CD4-positive, alpha-beta T cell treated with Interleukin-4 for 4 hours (primary cell): ENCODE measurements around the gene MRPS5.

Experiments used
- DNase-seq: peaks from one replicate; pipeline ENCODE4 v3.0.0-alpha.2; 2020

MRPS5 gene

DNA sequence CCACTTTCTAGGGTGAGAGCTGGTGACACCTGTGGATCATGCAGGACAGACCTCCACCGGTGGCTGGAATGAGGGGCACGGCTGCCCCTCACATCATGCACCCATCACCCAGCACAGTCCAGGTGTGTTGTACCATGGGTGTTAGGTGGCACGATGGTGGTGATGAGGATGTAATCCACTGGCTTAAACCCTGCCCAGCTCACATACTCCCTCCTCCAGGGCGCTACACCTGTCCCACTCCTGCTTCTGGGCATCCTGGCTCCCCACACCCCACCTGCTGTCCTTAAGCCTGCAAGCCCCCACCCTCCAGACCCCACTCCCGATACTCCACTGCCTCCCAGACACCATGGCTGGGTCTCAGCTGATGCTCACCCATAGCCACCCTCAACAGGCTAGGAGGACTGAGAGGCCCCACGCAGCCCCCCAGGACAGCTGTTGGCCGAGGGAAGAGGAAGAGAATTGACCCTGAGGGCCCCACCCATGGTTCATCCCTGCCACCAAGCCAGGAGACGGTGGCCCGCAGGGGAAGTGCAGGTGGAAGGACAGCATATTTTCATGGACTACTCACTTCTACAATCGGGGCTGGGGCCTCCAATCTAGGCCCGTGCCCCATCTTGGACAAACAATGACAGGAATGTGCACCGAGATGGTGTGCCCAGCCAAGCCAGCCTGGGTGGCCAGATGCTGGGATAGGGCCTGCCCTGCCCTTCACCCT is 61.8 kb downstream of the MRPS5 start:
- no peak for DNase-seq

GRCh38 chr2:95058989-95059641 is 62.5 kb downstream of the MRPS5 start:
- DNase-seq, result no peak

GRCh38 chr2:95058466-95058988 is 63.1 kb downstream of the MRPS5 start:
- DNase-seq, result no peak

DNA sequence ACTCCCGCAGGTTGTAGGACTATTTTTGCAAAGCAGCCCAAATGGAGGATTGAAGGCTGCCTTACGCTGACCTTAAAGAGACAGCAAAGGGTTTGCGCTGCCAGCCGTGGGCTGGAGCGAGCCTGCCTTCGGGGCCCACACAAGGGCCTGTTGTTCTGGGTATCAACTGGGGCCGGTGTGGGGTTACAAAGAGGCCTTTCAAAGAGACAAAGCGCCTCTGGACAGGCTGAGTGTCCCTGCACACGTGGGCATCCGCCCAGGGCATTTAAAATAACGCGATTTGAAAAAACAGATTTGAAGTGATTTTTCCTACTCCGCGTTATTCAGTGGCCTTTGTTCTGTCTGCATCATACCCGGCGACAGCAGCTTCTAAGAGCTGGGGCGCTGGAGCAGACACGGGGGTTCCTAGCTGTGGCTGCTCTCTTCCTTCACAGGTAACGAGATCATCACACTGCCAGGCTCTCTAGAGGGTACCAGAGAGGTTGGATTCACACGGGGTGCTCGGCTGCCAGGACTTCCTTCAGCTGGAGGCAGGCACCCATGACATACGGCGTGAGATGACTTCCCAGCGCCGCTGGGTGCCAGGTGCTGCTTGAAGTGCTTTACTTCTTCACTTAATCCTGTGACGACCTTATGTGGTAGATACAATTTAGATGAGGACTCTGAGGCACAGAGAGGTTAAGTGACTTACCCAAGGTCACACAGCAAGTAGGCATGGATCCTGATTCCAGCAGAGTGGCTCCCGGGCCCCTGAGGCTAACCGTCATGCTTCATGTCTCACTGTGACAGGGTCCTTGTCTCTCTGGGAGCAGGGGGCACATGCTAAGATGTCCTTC is 63.9 kb downstream of the MRPS5 start:
- no peak for DNase-seq

DNA sequence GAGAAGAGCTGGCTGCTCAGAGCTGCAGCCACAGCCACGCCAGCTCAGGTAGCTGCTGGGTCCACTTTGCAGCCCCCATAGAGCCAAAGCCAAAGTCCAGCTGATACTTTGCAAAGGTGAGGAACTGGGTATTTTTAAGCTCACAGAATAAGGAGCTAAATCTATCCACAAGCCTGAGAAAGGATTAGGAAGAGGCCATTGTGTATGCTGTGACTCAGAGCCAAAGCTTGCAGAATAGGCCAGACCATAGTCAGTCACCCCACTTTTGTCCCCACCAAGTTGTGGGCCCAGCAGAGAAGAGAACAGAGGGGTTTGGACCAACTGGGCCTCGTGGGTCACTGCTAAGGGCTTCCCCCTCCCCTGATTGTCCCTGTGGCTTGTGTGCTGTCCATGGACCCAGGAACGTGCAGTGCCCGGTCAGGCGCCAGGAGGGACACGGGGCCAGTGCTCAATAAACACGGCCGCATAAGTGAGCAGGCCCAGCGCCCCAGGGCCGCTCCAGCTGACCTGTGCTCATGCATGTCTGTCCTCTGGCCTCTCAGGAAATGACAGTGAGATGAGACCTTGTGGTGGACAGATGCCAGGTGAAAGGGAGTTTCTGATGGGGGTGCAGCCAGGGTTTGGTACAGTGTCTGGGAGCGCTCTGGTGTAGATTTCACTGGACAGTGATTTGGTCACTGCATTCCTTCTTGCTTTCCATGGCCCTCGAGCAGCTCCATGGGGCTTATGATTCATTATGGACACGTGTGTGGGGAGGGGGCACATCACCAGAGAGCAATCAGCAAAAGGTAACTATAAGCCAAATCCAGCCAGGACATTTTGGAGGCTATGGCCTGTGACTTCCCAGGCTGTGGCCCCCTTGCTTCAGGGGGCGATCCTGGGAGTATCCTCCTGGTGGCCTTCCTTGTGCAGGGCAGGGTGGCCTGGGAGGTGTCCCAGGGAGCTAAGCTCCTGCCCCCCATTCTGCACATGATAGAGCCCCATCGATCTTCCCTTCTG is 64.8 kb downstream of the MRPS5 start:
- no peak for DNase-seq

GRCh38 chr2:95056044-95056443 is 65.6 kb downstream of the MRPS5 start:
- no peak for DNase-seq

DNA sequence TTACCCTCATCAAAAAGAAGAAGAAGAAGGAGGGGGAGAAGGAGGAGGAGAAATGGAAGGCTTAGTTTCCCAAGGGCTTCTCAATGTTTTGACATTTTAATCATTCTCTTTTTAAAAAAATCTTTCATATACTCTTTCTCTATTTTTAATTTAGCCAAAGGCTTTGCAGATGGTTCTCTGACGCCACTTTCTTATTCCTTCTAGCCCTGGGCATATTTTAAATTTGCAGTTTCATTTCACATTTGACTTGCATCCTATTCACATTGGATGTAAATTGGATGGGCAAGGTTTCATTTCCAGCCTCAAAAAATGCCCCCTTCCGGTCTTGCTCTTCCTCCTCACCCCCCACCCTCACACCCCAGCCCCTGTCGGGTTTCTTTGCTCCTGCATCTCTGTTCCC is 66.3 kb downstream of the MRPS5 start:
- DNase-seq, result no peak

DNA sequence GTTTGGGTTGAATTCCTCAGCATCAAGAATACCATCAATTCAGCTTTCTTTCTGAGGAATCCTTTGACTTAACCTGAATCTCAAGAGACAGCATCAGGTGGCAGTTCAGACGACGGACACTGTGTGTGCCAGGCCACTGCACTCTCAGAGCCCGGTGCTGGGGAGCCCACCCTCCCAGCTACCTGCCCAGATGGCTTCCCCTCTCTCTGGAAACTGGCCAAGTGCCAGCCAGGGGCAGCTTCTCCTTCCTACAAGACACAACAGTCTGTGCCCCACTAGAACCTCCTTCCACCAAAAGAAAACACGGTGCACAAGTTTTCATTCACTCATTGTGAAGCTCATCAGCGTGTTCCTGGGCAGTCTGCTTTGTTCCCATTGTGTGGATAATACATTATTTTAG is 67.6 kb downstream of the MRPS5 start:
- no peak for DNase-seq

GRCh38 chr2:95053543-95053942 is 68.1 kb downstream of the MRPS5 start:
- no peak for DNase-seq

DNA sequence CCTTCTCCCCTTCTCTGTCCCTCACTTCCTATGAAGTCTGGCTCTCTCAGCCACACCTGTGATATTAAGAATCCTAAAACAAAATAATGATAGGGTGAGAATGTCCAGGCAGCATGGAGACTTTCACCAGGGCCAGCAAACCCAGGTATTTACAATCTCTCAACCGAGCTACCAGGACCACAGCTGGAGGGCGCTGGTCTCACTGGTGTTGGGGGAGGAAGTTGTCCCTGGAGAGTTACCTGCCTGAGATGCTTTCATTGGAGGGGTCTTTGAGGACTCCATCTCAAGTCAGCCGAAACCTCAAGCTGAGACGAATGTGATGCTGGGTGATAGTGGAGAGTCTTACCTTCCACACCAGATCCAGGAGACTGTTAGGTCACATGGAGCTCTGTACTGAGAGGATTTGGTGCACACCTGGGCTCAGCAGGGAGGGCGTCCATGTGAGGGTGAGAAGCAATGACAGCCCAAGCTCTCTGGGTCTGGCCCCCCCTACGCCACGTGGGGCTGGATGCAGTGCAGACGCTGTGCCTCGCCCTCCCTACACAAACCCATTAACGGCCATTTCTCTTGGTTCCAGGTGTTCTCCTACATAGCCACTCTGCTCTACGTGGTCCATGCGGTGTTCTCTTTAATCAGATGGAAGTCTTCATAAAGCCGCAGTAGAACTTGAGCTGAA is 68.7 kb downstream of the MRPS5 start:
- DNase-seq, result no peak

- no peak for DNase-seq
Measured at GRCh38 chr2:95052307-95052706, 69.3 kb downstream of the MRPS5 start.

GRCh38 chr2:95051626-95052025 is 70.0 kb downstream of the MRPS5 start:
- no peak for DNase-seq

- no peak for DNase-seq
Measured at GRCh38 chr2:95050385-95051300, 71.0 kb downstream of the MRPS5 start.

DNA sequence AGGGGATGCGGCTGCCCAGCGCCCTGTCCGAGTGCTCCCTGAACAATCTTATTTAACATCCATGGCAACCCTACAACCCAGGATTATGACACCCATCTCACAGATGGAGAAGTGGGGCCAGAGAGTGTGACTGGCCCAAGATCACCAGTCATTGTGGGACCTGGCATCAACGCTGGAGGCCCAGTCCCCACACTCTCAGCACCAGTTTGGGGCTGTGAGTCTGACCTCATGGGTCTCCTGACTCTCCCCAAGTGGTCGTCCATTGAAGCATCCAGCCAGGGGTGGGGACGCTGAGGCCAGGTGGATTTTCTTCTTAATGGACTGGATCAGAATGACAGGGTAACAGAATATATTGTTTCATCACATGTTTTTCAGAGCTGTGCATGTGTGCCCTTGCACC is 71.6 kb downstream of the MRPS5 start:
- DNase-seq, result no peak

- no peak for DNase-seq
Measured at GRCh38 chr2:95049683-95049955, 72.0 kb downstream of the MRPS5 start.

DNA sequence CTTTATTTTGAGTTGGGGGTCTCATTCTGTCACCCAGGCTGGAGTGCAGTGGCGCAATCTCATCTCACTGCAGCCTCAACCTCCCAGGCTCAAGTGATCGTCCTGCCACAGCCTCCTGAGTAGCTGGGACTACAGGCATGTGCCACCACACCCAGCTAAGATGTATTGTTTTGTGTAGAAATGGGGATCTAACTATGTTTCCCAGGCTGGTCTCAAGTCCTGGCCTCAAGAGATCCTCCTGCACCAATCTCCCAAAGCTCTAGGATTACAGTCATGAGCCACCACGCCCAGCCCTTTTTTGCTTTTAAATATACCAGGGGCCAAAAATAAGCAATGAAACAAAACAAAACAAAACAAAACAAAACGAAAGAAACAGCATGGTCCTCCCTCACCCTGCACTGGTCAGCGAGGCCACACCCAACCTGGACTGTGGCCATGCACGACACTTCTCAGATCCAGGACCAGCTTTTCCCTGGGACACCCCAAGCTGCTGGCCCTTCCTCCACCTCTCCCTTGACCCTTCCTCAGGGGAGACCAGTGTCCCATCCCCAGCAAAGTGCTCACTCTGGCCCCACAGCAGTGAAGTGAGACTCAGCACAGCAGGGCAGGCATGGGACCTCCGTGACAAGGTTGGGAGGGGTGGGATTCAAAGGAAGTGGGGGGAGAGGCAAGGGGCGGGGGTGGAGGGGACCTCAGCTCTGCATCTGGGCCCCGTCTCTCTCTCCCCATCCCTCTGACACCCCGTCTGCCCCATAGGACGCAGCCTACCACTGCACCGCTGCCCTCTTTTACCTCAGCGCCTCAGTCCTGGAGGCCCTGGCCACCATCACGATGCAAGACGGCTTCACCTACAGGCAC is 72.6 kb downstream of the MRPS5 start:
- DNase-seq, result no peak

- DNase-seq, result no peak
Measured at GRCh38 chr2:95047629-95048510, 73.7 kb downstream of the MRPS5 start.

DNA sequence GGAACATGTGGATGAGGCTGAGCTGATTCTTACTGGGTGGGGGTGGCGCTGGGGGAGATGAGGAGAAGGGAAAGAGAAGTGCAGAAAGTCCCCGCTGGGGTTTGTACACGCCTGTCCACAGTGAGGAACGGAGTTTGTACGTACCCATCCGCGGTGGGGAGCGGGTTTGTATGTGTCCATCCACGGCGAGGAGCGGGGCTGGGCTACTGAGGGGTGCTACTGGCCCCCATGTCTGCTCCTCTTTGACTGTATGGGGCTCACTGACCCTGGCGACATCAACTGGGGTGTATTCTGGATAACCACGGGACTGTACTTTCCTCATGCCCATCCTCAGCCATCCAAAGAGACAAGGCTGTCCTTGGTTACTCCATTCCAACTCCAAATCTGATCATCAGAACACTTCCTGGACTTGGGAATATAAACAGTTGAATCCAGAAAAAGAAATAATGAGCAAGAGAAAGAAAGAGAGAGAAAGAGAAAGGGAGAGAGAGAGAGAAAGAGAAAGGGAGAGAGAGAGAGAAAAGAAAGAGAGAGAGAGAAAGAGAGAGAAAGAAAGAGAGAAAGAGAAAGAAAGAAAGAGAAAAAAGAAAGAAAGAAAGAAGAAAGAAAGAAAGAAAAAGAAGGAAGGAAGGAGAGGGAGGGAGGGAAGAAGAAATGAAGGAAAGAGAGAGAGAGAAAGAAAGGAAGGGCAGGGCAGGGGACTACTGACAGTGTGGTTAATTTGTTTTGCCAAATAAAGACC is 75.1 kb downstream of the MRPS5 start:
- DNase-seq, result no peak
